ENCODE measurements around the gene CREB3L1.

DNA sequence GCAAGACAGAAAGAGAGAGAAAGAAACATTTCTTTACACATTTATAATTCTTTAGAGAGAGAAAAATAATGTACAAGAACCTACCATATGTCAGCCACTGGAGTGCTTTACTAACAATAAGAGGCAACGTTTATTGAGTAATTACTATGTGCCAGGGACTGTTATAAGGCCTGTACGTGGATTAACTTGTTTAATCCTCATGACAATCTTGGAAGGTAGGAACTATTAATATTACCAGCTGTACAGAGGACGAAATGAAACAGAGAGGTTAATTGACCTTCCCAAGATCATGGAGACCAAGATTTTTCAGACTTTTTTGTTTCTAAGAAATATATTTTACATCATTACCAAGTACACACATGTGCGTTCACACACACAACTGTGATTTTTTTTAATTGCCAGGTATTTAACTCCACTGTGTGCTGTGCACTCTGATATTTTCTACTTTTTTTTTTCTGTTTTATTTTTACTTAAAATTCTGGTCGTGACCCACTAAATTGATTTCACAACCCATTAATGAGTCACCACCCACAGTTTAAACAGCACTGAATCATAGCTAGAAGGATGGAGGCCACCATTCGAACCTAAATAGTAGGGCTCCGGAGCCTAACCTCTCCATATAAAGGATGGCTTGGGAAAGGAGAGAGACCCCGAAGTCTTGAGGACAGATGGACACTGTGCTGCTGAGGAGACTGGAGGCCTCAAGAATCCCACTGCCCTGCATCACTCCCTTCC, 21.4 kb downstream of the CREB3L1 start:
- no peak for TF ChIP-seq PPARA (CRISPR knock-in tag; IDR thresholded peaks at IDR 0.05; ENCODE audit: borderline replicate concordance)
- no peak for TF ChIP-seq ZNF70 (CRISPR knock-in tag; IDR thresholded peaks at IDR 0.05)

Data from SK-N-SH treated with all-trans-retinoic acid at 6 μM for 48 hours (cell line).